Smooth muscle cell (in vitro differentiated cells): Measurements from ENCODE around the gene NFS1. TPM values are rescaled to one million over a fixed set of nuclear protein-coding genes. Genes with fewer than 3 reads are reported as not detected.

Experiments
- DNase-seq: peaks from one replicate; lab custom pipeline; 2025; ENCODE audit not compliant: unreplicated experiment; lab: John Stamatoyannopoulos, UW
- H2AFZ ChIP-seq: fragments of 200-600 bp; sonication (generic); 2 replicates; pipeline ENCODE4 v1.6.0; 2016; ENCODE audit warnings: antibody characterized with exemption, low read depth, mild to moderate bottlenecking
- H3F3A ChIP-seq: fragments of 200-600 bp; sonication (generic); 2 replicates; pipeline ENCODE4 v1.6.0; 2017; ENCODE audit warnings: antibody characterized with exemption, low read depth
- H3K27ac ChIP-seq: fragments of 200-600 bp; sonication (generic); 2 replicates; pipeline ENCODE4 v1.5.1; 2016; ENCODE audit warnings: low read depth, mild to moderate bottlenecking
- H3K27me3 ChIP-seq: fragments of 200-600 bp; sonication (generic); 2 replicates; pipeline ENCODE4 v1.6.1; 2016; ENCODE audit warnings: low read depth, mild to moderate bottlenecking
- H3K36me3 ChIP-seq: fragments of 200-600 bp; sonication (generic); 2 replicates; pipeline ENCODE4 v1.5.1; 2016; ENCODE audit warnings: low read depth
- H3K4me1 ChIP-seq: fragments of 200-600 bp; sonication (generic); 2 replicates; pipeline ENCODE4 v1.5.1; 2016; ENCODE audit warnings: low read depth
- H3K4me2 ChIP-seq: fragments of 200-600 bp; sonication (generic); 2 replicates; pipeline ENCODE4 v1.6.0; 2016; ENCODE audit warnings: mild to moderate bottlenecking
- H3K4me3 ChIP-seq: fragments of 200-600 bp; sonication (generic); 2 replicates; pipeline ENCODE4 v1.5.1; 2016; ENCODE audit warnings: mild to moderate bottlenecking
- H3K79me2 ChIP-seq: fragments of 200-600 bp; sonication (generic); 2 replicates; pipeline ENCODE4 v1.6.0; 2016; ENCODE audit warnings: low read depth, mild to moderate bottlenecking
- H3K9ac ChIP-seq: fragments of 200-600 bp; sonication (generic); 2 replicates; pipeline ENCODE4 v1.6.0; 2016; ENCODE audit warnings: low read depth
- H3K9me3 ChIP-seq: fragments of 200-600 bp; sonication (generic); replicated peaks from 2 replicates; pipeline ENCODE4 v1.5.1; 2016; ENCODE audit warnings: low read depth
- H4K20me1 ChIP-seq: fragments of 200-600 bp; sonication (generic); 2 replicates; pipeline ENCODE4 v1.6.0; 2016; ENCODE audit warnings: low read depth
- CTCF ChIP-seq: fragments of 200-600 bp; sonication (generic); IDR thresholded peaks from 2 replicates; pipeline ENCODE4 v1.5.1; 2017; ENCODE audit warnings: borderline replicate concordance, mild to moderate bottlenecking, antibody characterized with exemption; ENCODE audit not compliant: insufficient read depth, poor library complexity, severe bottlenecking
- WGBS: methylation state at CpG from one replicate; pipeline ENCODE4 v1.1.7; 2016; ENCODE audit warnings: low lambda C conversion rate; 5-methylcytosine and 5-hydroxymethylcytosine counted together
- polyA plus RNA-seq: library from polyadenylated mRNA; unstranded; fragments of >200 nt; fragmentation: Nextera tagmentation; extraction: Ambion mirVana; gene quantifications from 2 replicates; pipeline ENCODE4 v1.2.1, GENCODE V29; 2016
- total RNA-seq: library from RNA; depleted of rRNA; stranded (reverse); fragments of >200 nt; gene quantifications from 2 replicates; pipeline ENCODE4 v1.2.3, GENCODE V29; 2014

Gene NFS1
- total and polyA plus RNA-seq, 2 experiments from 2014 or later = 25.3 to 35.1 TPM

GRCh38 chr20:35662551-35662950, 36.6 kb downstream of the NFS1 start:
- TF ChIP-seq CTCF = no peak
- Histone ChIP-seq H3K27me3 (no peaks in the 10 kb centered on the region), H3K4me2 (peak overlapping the region; percentile 95), H4K20me1 (peaks cover 66% of the 10 kb centered on the region), H3F3A (no peaks in the 10 kb centered on the region), H2AFZ (no peak overlapping the region), H3K36me3 (no peaks in the 10 kb centered on the region), H3K4me3 (peak overlapping the region; percentile 80), H3K9me3 (no peaks in the 10 kb centered on the region), H3K79me2 (peaks cover 72% of the 10 kb centered on the region), H3K27ac (peak overlapping the region; percentile 93), H3K9ac (peak overlapping the region; percentile 97), H3K4me1 (peaks cover 38% of the 10 kb centered on the region)
- DNase-seq = no peak
- 21% methylated on average over 2 of the region's 2 CpGs for WGBS

GRCh38 chr20:35661908-35662307, 37.2 kb downstream of the NFS1 start:
- Histone ChIP-seq H3K36me3 (no peaks in the 10 kb centered on the region), H3K27ac (peak overlapping the region; percentile 93), H3K9ac (peak overlapping the region; percentile 97), H3K4me2 (peak overlapping the region; percentile 95), H3K4me3 (peak overlapping the region; percentile 80), H3K9me3 (no peaks in the 10 kb centered on the region), H4K20me1 (peaks cover 72% of the 10 kb centered on the region), H2AFZ (no peak overlapping the region), H3F3A (no peaks in the 10 kb centered on the region), H3K27me3 (no peaks in the 10 kb centered on the region), H3K79me2 (peaks cover 78% of the 10 kb centered on the region), H3K4me1 (peaks cover 38% of the 10 kb centered on the region)
- no peak for TF ChIP-seq CTCF
- WGBS = 75% methylated on average over 3 of the region's 3 CpGs
- DNase-seq = no peak

GRCh38 chr20:35661053-35661452, 38.1 kb downstream of the NFS1 start:
- Histone ChIP-seq H3K36me3 (no peaks in the 10 kb centered on the region), H3K27ac (peak overlapping the region; percentile 93), H3K79me2 (peaks cover 87% of the 10 kb centered on the region), H2AFZ (no peak overlapping the region), H3F3A (no peaks in the 10 kb centered on the region), H3K27me3 (no peaks in the 10 kb centered on the region), H3K4me2 (peak overlapping the region; percentile 95), H3K4me3 (peak overlapping the region; percentile 80), H3K9ac (no peak overlapping the region), H4K20me1 (peaks cover 81% of the 10 kb centered on the region), H3K4me1 (peaks cover 38% of the 10 kb centered on the region), H3K9me3 (no peaks in the 10 kb centered on the region)
- TF ChIP-seq CTCF = no peak
- no peak for DNase-seq
- WGBS = 45% methylated on average over 2 of the region's 2 CpGs
